ENCODE data around the gene SCGN. TPM values are rescaled to one million over a fixed set of nuclear protein-coding genes. Genes with fewer than 3 reads are reported as not detected.

Gene SCGN
- total and polyA plus RNA-seq, 10 donors = not detected

- TF ChIP-seq, protein P1, sequence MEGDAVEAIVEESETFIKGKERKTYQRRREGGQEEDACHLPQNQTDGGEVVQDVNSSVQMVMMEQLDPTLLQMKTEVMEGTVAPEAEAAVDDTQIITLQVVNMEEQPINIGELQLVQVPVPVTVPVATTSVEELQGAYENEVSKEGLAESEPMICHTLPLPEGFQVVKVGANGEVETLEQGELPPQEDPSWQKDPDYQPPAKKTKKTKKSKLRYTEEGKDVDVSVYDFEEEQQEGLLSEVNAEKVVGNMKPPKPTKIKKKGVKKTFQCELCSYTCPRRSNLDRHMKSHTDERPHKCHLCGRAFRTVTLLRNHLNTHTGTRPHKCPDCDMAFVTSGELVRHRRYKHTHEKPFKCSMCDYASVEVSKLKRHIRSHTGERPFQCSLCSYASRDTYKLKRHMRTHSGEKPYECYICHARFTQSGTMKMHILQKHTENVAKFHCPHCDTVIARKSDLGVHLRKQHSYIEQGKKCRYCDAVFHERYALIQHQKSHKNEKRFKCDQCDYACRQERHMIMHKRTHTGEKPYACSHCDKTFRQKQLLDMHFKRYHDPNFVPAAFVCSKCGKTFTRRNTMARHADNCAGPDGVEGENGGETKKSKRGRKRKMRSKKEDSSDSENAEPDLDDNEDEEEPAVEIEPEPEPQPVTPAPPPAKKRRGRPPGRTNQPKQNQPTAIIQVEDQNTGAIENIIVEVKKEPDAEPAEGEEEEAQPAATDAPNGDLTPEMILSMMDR (IDR thresholded peaks at IDR 0.05 in 8 of 11, conservative IDR thresholded peaks at IDR 0.05 in 3 of 11) = no peak
- TF ChIP-seq POLR2A (IDR thresholded peaks at IDR 0.05) (no peak), POLR2AphosphoS5 (IDR thresholded peaks at IDR 0.05) (no peak)
- Histone ChIP-seq H3K27me3 (replicated peaks in 1 of 7) (peaks cover 0 to 37% (median 0%) of the 10 kb centered on the region in 7 donors), H3K27ac (no peak overlapping the region), H3K36me3 (no peaks in the 10 kb centered on the region), H3K4me1 (no peaks in the 10 kb centered on the region), H3K9me3 (no peaks in the 10 kb centered on the region), H3K4me3 (no peak overlapping the region)
- intact Hi-C loops (cut with DNase I; ENCODE audit: low total_unique reads) = no loop called here
- no peak for DNase-seq
- 78 to 90% (median 85%) methylated on average over 4 of the region's 4 CpGs for WGBS, 5 donors
Measured at GRCh38 chr6:25629198-25629576, 22.8 kb upstream of the SCGN start.

- peaks cover 0 to 37% (median 0%) of the 10 kb centered on the region in 7 donors for H3K27me3 ChIP-seq (replicated peaks in 1 of 7)
- WGBS, 5 donors = 56 to 80% (median 63%) methylated on average over 4 of the region's 4 CpGs
- TF ChIP-seq POLR2AphosphoS5 (IDR thresholded peaks at IDR 0.05) (no peak), POLR2A (IDR thresholded peaks at IDR 0.05) (no peak)
- TF ChIP-seq, protein P1 (IDR thresholded peaks at IDR 0.05 in 8 of 11, conservative IDR thresholded peaks at IDR 0.05 in 3 of 11) = no peak
- H3K9me3 ChIP-seq = no peaks in the 10 kb centered on the region
- H3K36me3 ChIP-seq = no peaks in the 10 kb centered on the region
- no peak for DNase-seq
- no peaks in the 10 kb centered on the region for H3K4me1 ChIP-seq
- intact Hi-C loops (cut with DNase I; ENCODE audit: low total_unique reads) = no loop called here
- no peak overlapping the region for H3K27ac ChIP-seq
- no peak overlapping the region for H3K4me3 ChIP-seq
Measured at GRCh38 chr6:25630508-25631278, 21.3 kb upstream of the SCGN start.

GRCh38 chr6:25635886-25636317 is 16.1 kb upstream of the SCGN start:
- no peak for DNase-seq
- WGBS, 5 donors = 88 to 94% (median 92%) methylated on average over 2 of the region's 2 CpGs
- Histone ChIP-seq H3K27ac (no peak overlapping the region), H3K4me3 (no peak overlapping the region), H3K36me3 (no peaks in the 10 kb centered on the region), H3K9me3 (peaks cover 0 to 4% (median 0%) of the 10 kb centered on the region in 8 donors), H3K4me1 (no peaks in the 10 kb centered on the region), H3K27me3 (replicated peaks in 1 of 7) (peaks cover 0 to 37% (median 0%) of the 10 kb centered on the region in 7 donors)
- TF ChIP-seq POLR2A (IDR thresholded peaks at IDR 0.05) (no peak), POLR2AphosphoS5 (IDR thresholded peaks at IDR 0.05) (no peak)
- TF ChIP-seq, protein P1 (IDR thresholded peaks at IDR 0.05 in 8 of 11, conservative IDR thresholded peaks at IDR 0.05 in 3 of 11) = no peak
- intact Hi-C loops (cut with DNase I; ENCODE audit: low total_unique reads) = no loop called here

DNA sequence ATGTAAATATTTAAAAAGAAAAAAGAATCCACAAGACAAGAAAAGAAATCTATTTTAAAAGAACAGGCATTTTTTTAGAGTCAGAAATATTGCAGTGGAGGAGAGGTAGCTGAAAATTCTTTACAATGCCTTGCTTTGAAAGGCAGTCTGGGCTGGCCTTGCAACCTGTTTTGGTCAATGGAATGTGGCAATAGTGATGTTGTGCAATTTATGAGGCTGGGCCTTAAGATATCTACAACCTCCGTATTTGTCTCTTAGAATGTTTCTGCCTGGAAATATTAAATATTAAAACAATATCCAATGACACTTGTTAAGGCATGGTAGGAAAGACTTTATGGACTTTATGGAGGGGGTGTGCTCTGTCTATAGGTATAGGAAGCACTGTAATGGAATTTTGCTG is 14.8 kb upstream of the SCGN start:
- no peak overlapping the region for H3K4me3 ChIP-seq
- peaks cover 0 to 12% (median 0%) of the 10 kb centered on the region in 8 donors for H3K9me3 ChIP-seq
- intact Hi-C loops (cut with DNase I; ENCODE audit: low total_unique reads) = no loop called here
- no peaks in the 10 kb centered on the region for H3K4me1 ChIP-seq
- no peak for DNase-seq
- H3K27ac ChIP-seq = no peak overlapping the region
- no peaks in the 10 kb centered on the region for H3K36me3 ChIP-seq
- WGBS, 5 donors = 42 to 86% (median 61%) methylated on average over 1 of the region's 1 CpG
- TF ChIP-seq, protein P1 (IDR thresholded peaks at IDR 0.05 in 8 of 11, conservative IDR thresholded peaks at IDR 0.05 in 3 of 11) = no peak
- TF ChIP-seq POLR2A (IDR thresholded peaks at IDR 0.05) = no peak
- no peak for TF ChIP-seq POLR2AphosphoS5 (IDR thresholded peaks at IDR 0.05)
- peaks cover 0 to 37% (median 0%) of the 10 kb centered on the region in 7 donors for H3K27me3 ChIP-seq (replicated peaks in 1 of 7)
